Activated CD8-positive, alpha-beta T cell treated with anti-CD3 and anti-CD28 coated beads for 36 hours (primary cell): ENCODE measurements around the gene LRP1. TPM values are rescaled to one million over a fixed set of nuclear protein-coding genes. Genes with fewer than 3 reads are reported as not detected.

ENCODE experiments used
- ATAC-seq: fragments of 200-7000 bp; cut with Tn5 transposase; one replicate; pipeline ENCODE4 v1.10.0; 2021; ENCODE audit warnings: mild to moderate bottlenecking, moderate library complexity
- CTCF ChIA-PET: fragments of 350-600 bp; sonication (Branson Sonifier 250); formaldehyde crosslinking; loops from one replicate; lab custom pipeline; 2021; ENCODE audit warnings: antibody characterized with exemption; lab: Charles Lee
- POLR2A ChIA-PET: fragments of 350-600 bp; sonication (Branson Sonifier 250); formaldehyde crosslinking; loops from one replicate; lab custom pipeline; 2021; ENCODE audit warnings: antibody characterized with exemption; lab: Charles Lee
- DNase-seq: peaks from one replicate; pipeline ENCODE4 v3.0.0-alpha.2; 2020
- H3K27ac Mint-ChIP-seq: one replicate; pipeline ENCODE4 v1.8.0; 2021; ENCODE audit warnings: mild to moderate bottlenecking, mixed read lengths
- H3K27me3 Mint-ChIP-seq: one replicate; pipeline ENCODE4 v1.8.0; 2021; ENCODE audit warnings: mixed read lengths
- H3K36me3 Mint-ChIP-seq: one replicate; pipeline ENCODE4 v1.8.0; 2021; ENCODE audit warnings: low read depth, mixed read lengths
- H3K4me1 Mint-ChIP-seq: one replicate; pipeline ENCODE4 v1.8.0; 2021; ENCODE audit warnings: low read depth, mixed read lengths
- H3K4me3 Mint-ChIP-seq: one replicate; pipeline ENCODE4 v1.8.0; 2021; ENCODE audit warnings: mild to moderate bottlenecking, moderate library complexity, mixed read lengths
- H3K9me3 Mint-ChIP-seq: one replicate; pipeline ENCODE4 v1.8.0; 2021; ENCODE audit warnings: mixed read lengths
- intact Hi-C: fragments of 100-400 bp; cut with micrococcal nuclease; formaldehyde crosslinking; loops from one replicate; pipeline ENCODE4 v1.10.0; 2022
- total RNA-seq, 2 experiments: library from RNA; stranded (reverse); gene quantifications; one replicate each; pipeline ENCODE4 v1.2.3, GENCODE V29; 2021
- TF ChIP-seq, protein P1 (sequence below): fragments of 200-600 bp; IDR thresholded peaks from one replicate; pipeline ENCODE4 v1.8.0; 2022; ENCODE audit warnings: antibody characterized with exemption, mild to moderate bottlenecking

Gene LRP1
- total RNA-seq, 2 experiments from 2014 or later, result 1.5 to 1.9 TPM

DNA sequence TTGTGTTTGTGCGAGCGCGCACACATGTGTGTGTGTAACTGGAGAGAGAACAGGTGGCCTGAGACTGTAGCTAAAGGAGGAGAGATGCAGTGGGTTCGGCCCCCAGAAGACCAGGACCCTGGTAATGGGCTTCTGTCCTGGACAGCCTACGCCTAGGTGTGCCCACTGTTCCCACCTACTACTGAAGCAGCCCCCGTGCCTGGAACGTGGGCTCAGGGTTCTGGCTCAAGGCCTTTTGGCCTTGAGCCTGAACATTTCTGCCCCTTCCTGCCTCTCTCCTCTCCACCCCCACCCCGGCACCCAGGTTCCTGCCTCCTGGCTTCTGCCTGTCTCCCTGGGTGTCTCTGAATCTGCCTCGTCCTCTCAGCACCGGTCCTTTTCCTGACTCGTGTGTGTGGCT, 86.8 kb downstream of the LRP1 start:
- ATAC-seq, result no peak
- no peaks in the 10 kb centered on the region for H3K9me3 Mint-ChIP-seq
- H3K27me3 Mint-ChIP-seq, result peaks cover 54% of the 10 kb centered on the region
- H3K27ac Mint-ChIP-seq, result no peak overlapping the region
- ChIA-PET POLR2A (interaction anchor here (0.6 to 8.2 kb wide), 5 partner anchors 8 to 25 kb away, joined by 3 to 99 read pairs (median 10); partner anchors contain the start of gene SHMT2), CTCF (interaction anchor here (1.0 to 8.8 kb wide), 15 partner anchors 13 to 240 kb away, joined by 3 to 397 read pairs (median 4); partner anchors contain the start of genes INHBE, SHMT2 and STAC3)
- no peak overlapping the region for H3K4me3 Mint-ChIP-seq
- intact Hi-C loops, result loop anchor here (2.0 kb wide), 1 partner anchor 24 kb away; no protein-coding TSS in a partner anchor
- H3K4me1 Mint-ChIP-seq, result peaks cover 30% of the 10 kb centered on the region
- H3K36me3 Mint-ChIP-seq, result no peaks in the 10 kb centered on the region
- TF ChIP-seq, protein P1, sequence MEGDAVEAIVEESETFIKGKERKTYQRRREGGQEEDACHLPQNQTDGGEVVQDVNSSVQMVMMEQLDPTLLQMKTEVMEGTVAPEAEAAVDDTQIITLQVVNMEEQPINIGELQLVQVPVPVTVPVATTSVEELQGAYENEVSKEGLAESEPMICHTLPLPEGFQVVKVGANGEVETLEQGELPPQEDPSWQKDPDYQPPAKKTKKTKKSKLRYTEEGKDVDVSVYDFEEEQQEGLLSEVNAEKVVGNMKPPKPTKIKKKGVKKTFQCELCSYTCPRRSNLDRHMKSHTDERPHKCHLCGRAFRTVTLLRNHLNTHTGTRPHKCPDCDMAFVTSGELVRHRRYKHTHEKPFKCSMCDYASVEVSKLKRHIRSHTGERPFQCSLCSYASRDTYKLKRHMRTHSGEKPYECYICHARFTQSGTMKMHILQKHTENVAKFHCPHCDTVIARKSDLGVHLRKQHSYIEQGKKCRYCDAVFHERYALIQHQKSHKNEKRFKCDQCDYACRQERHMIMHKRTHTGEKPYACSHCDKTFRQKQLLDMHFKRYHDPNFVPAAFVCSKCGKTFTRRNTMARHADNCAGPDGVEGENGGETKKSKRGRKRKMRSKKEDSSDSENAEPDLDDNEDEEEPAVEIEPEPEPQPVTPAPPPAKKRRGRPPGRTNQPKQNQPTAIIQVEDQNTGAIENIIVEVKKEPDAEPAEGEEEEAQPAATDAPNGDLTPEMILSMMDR, result no peak
- DNase-seq, result no peak

DNA sequence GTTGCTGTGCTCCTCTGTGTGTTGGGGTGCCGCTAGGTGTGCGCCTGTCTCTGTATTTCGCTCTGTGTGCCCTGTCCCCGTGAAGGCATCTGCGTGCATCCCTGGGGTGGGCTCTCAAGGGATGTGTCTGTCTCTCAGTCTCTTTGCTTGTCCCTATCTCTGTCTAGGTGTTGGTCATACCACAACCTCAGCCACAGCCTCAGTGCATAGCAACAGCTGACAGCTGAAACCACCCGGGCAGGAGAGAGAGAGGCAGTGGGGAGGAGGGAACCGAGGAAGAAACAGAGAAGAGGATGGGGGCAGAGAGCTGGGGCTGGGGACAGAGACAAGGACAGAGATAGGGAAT, 87.4 kb downstream of the LRP1 start:
- Mint-ChIP-seq H3K36me3 (no peaks in the 10 kb centered on the region), H3K27me3 (peaks cover 56% of the 10 kb centered on the region), H3K27ac (no peak overlapping the region), H3K4me3 (peak overlapping the region; percentile 48), H3K9me3 (no peaks in the 10 kb centered on the region), H3K4me1 (peaks cover 32% of the 10 kb centered on the region)
- TF ChIP-seq, protein P1, result no peak
- intact Hi-C loops, result loop anchor here (2.0 kb wide), 1 partner anchor 23 kb away; no protein-coding TSS in a partner anchor
- CTCF ChIA-PET, result interaction anchor here (1.0 to 8.8 kb wide), 4 partner anchors 13 to 240 kb away, joined by 3 to 397 read pairs (median 109); partner anchors contain the start of genes INHBE and SHMT2
- DNase-seq (peak; percentile 62), ATAC-seq (peak; percentile 29)
- POLR2A ChIA-PET, result interaction anchor here (2.9 to 8.2 kb wide), 2 partner anchors 17 to 24 kb away, joined by 10 to 99 read pairs; a partner anchor contains a TSS

DNA sequence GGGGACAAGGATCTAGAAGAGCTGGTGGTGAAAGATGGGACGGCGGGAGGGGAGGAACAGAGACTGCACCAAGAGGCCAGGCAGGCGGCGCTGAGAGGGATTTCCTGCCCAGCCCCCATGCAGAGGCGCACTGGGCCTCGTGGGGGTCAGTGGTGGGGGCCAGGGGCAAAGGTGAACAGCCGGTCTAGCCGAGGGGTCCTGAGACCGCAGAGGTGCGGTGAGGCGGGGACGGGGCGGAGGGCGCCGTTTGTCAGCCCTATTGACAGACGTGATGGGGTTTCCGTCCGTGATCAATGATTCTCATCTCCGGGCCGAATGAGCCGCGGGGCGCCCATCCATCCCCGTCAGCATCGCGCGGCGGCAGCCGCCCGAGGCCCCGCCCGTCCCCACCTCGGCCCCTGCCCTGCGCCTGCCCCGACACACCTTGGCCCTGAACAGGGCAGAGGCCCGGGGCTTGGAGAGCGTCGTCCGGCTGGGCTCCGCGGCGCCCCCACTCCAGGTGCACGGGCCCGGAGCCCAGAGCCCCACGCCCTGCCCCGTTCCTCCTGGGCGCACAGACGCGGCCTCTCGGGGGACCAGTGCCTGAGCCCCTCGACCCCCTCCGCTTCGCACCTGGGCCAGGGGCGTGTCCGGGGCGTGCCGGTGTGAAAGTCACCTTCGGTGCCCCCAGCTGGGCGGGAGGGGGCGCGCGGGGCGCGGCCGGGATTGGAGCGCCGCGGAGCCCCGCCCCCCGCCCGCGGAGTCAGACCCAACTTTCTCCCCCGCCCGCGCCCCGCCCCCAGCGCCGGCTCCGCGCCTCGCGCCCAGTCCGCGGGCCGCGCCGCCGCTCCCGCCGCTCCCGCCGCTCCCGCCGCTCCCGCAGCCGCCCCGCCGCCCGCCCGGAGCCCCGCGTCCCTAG, 88.0 kb downstream of the LRP1 start, which contains the start of gene NXPH4:
TSS of gene NXPH4 (plus strand) at position 781 of the 898 bp plus-strand sequence. CDS start 176 bp downstream, outside the sequence.
- ChIA-PET POLR2A (interaction anchor here (2.9 to 8.2 kb wide), 2 partner anchors 16 to 24 kb away, joined by 10 to 99 read pairs; a partner anchor contains a TSS), CTCF (interaction anchor here (1.0 to 8.8 kb wide), 3 partner anchors 12 to 239 kb away, joined by 3 to 397 read pairs (median 215); partner anchors contain the start of genes INHBE and SHMT2)
- peaks cover 62% of the 10 kb centered on the region for H3K27me3 Mint-ChIP-seq
- no peaks in the 10 kb centered on the region for H3K9me3 Mint-ChIP-seq
- intact Hi-C loops, result no loop called here
- no peaks in the 10 kb centered on the region for H3K36me3 Mint-ChIP-seq
- H3K27ac Mint-ChIP-seq, result no peak within 1 kb of the TSS
- ATAC-seq, result peak; percentile 27
- peak; percentile 56 for DNase-seq
- TF ChIP-seq, protein P1, result no peak
- peaks cover 39% of the 10 kb centered on the region for H3K4me1 Mint-ChIP-seq
- peak within 1 kb of the TSS; percentile 61 for H3K4me3 Mint-ChIP-seq

DNA sequence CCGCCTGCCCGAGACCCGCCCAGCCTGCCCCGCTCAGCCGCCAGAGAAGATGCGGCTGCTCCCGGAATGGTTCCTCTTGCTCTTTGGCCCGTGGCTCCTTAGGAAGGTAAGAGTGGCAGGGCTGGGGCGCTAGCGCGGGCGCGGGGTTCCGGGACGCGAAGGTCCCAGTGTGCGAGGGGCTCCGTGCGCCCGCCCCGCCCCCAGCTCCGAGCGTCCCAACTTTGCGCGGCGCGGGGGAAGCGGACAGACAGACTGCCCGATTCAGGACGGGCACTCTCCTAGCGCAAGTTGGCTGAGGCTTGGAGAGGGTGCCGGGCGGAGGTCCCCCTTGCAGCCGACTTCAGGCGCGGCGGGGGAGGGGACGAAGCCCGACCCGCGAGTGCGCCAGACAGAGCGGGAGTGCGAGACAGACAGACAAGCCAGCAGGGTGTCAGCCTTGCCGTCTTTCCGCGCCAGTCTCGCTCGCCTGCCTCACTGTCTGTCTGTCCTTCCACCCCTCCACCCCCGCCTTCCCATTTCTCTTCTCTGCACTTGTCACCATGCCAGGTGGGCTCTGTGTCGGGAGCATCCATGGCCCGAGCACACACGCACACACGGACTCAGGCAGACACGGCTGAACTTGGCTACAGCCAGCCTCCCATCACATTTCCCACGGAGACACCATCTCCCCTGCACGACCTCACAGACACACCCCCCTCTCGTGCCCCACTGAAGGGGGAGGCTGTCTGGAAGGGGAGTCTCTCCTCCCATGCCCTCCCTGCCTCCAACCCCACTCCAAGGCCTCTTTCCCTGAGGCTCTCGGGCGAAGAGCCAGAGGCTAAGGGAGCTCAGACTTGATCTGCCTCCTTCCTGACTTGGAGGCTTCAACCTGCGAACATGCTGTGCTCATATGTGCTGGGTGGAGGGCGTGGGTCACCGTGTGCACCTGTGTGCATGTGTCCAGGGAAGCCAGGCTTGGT, 88.9 kb downstream of the LRP1 start:
- DNase-seq (no peak), ATAC-seq (no peak)
- H3K4me1 Mint-ChIP-seq, result peaks cover 46% of the 10 kb centered on the region
- H3K36me3 Mint-ChIP-seq, result no peaks in the 10 kb centered on the region
- CTCF ChIA-PET, result interaction anchor here (7.3 to 8.8 kb wide), 2 partner anchors 11 to 24 kb away, joined by 215 to 397 read pairs; partner anchors contain the start of gene SHMT2
- POLR2A ChIA-PET, result interaction anchor here (0.7 to 8.2 kb wide), 4 partner anchors 12 to 101 kb away, joined by 3 to 99 read pairs (median 7); partner anchors contain the start of gene SHMT2
- peak overlapping the region; percentile 61 for H3K4me3 Mint-ChIP-seq
- TF ChIP-seq, protein P1, result no peak
- H3K27ac Mint-ChIP-seq, result no peak overlapping the region
- intact Hi-C loops, result no loop called here
- H3K27me3 Mint-ChIP-seq, result peaks cover 72% of the 10 kb centered on the region
- no peaks in the 10 kb centered on the region for H3K9me3 Mint-ChIP-seq
